ENCODE data around the gene FMNL2. TPM values are rescaled to one million over a fixed set of nuclear protein-coding genes. Genes with fewer than 3 reads are reported as not detected.

Gene FMNL2
- polyA plus RNA-seq, 1 donor, result 134 TPM

Other genes starting within 250 kb of the FMNL2 start
- 15.5 TPM for gene CACNB4, start 236.1 kb upstream of the FMNL2 start, polyA plus RNA-seq (ENCODE audit: insufficient read length)
- gene STAM2, start 159.4 kb upstream of the FMNL2 start, polyA plus RNA-seq (ENCODE audit: insufficient read length), result 57.1 TPM